ENCODE measurements around the gene APOL1.

The APOL1 gene

DNA sequence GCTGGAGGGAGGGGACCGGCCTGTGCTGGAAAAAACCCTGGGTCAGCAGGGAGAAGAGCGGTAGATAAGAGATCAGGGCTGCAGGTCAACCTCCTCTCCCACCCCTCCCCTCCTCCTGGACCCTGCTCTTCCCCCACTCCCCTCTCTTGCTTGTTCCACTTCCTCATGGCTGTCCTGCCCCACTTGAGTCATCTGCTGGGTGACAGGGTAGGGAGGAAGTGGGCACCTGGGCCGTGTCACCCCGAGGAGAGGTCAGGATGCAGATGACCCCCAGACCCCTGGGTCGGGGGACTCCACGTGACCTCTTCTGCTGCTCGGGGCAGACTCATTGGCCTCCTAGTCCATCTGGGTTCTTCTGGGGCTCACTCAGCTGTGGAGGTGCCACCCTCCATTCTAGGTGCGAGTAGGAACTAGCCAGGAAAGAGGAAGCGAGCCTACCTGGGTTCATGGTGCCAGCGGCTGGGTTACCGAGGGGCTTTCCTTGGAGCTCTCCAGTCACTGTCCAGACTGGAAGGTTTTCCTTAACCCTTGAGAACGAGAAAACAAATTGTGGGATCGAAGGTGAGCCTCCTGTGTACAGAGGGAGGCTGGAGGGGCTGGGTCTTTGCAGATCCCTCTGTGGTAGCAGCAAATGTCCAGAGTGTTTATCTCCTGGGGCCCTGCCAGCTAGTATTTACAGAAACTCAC lies 20.1 kb upstream of the APOL1 start:
- Mint-ChIP-seq H3K4me1 (ENCODE audit: low read depth) (peaks cover 40% of the 10 kb centered on the region), H3K27me3 (no peaks in the 10 kb centered on the region), H3K9me3 (no peaks in the 10 kb centered on the region), H3K4me3 (no peak overlapping the region), H3K27ac (no peak overlapping the region), H3K36me3 (ENCODE audit: low read depth) (peaks cover 71% of the 10 kb centered on the region)

DNA sequence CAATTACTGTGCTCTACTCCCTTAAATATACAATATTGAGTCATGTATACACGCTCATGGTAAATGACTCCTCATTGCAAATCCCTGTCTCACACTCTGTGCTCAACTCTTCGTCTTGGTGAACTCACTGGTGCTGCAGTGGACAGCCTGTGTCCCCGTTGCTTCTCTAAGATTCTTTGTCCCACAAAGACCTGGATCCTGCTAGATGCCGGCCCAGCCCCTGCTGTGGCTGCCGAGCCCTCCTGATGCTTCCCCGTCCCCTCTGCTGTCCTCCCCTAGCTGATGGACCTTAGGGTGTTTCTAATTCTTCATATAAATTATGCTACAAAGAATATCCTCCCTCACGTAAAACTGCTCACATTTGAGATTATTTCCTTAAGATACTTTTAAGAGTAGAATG lies 19.1 kb upstream of the APOL1 start:
- peaks cover 70% of the 10 kb centered on the region for H3K36me3 Mint-ChIP-seq (ENCODE audit: low read depth)
- H3K27ac Mint-ChIP-seq: no peak overlapping the region
- peaks cover 46% of the 10 kb centered on the region for H3K4me1 Mint-ChIP-seq (ENCODE audit: low read depth)
- H3K9me3 Mint-ChIP-seq: no peaks in the 10 kb centered on the region
- H3K27me3 Mint-ChIP-seq: no peaks in the 10 kb centered on the region
- H3K4me3 Mint-ChIP-seq: no peak overlapping the region

DNA sequence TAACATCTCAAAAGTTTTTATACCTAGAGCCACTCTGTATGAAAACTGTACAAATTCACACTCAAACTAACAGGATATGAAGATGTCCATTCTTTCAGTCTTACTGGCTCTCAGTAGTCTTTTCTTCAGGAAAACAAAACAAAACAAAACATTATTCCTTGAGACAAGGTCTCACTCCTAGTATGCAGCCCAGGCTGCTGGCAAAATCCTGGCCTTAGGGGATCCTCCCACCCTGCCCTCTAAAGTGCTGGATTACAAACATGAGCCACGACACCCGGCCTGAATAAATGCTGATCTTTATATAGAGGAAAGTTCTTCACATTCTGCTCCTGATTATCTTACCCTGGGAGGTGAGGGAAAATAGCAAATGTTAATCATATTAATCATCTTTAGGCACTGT lies 18.7 kb upstream of the APOL1 start:
- H3K4me1 Mint-ChIP-seq (ENCODE audit: low read depth): peaks cover 48% of the 10 kb centered on the region
- H3K27me3 Mint-ChIP-seq: no peaks in the 10 kb centered on the region
- no peaks in the 10 kb centered on the region for H3K9me3 Mint-ChIP-seq
- H3K27ac Mint-ChIP-seq: no peak overlapping the region
- H3K4me3 Mint-ChIP-seq: no peak overlapping the region
- peaks cover 67% of the 10 kb centered on the region for H3K36me3 Mint-ChIP-seq (ENCODE audit: low read depth)

DNA sequence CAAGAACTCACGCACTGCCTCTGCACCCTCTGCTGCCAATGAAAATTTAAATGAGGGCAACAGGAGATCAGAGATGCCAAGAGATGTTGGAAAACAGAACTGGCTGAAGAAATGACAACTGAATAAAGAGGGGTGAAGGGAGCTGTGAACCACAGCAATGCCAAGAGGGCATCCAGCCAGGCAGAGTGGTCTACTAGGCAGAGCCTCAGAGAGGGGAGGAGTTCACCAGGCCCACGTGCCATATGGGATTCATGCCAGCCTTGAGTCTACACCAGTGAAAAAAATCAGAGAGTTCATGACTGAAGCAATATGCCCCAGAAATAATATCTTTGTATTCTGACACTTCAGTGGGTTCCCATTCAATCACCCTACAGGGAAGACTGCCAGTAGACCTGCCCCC lies 18.0 kb upstream of the APOL1 start:
- Mint-ChIP-seq H3K4me3 (peak overlapping the region; percentile 94), H3K9me3 (no peaks in the 10 kb centered on the region), H3K27ac (peak overlapping the region; percentile 2), H3K27me3 (no peaks in the 10 kb centered on the region), H3K36me3 (ENCODE audit: low read depth) (peaks cover 63% of the 10 kb centered on the region), H3K4me1 (ENCODE audit: low read depth) (peaks cover 55% of the 10 kb centered on the region)

DNA sequence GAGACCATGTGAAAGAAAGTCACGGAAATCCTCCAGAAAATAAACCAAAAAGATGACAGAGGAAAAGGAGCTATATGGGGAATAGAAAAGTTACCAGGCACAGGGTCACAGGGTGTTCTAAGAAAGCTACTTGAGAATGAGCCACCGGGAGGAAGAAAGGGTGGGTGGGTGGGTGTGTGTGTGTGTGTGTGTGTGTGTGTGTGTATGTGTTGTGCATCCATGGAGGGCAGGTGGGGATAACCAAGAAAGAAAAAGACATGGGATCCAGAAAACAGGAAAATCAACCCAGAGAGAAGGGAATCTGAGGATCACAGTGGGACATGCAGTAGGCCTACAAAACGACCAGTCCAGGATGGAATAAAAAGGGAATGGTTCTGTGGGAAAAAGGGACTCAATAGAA lies 17.3 kb upstream of the APOL1 start:
- Mint-ChIP-seq H3K27me3 (no peaks in the 10 kb centered on the region), H3K36me3 (ENCODE audit: low read depth) (peaks cover 63% of the 10 kb centered on the region), H3K9me3 (no peaks in the 10 kb centered on the region), H3K27ac (peak overlapping the region; percentile 62), H3K4me1 (ENCODE audit: low read depth) (peaks cover 62% of the 10 kb centered on the region), H3K4me3 (peak overlapping the region; percentile 94)

DNA sequence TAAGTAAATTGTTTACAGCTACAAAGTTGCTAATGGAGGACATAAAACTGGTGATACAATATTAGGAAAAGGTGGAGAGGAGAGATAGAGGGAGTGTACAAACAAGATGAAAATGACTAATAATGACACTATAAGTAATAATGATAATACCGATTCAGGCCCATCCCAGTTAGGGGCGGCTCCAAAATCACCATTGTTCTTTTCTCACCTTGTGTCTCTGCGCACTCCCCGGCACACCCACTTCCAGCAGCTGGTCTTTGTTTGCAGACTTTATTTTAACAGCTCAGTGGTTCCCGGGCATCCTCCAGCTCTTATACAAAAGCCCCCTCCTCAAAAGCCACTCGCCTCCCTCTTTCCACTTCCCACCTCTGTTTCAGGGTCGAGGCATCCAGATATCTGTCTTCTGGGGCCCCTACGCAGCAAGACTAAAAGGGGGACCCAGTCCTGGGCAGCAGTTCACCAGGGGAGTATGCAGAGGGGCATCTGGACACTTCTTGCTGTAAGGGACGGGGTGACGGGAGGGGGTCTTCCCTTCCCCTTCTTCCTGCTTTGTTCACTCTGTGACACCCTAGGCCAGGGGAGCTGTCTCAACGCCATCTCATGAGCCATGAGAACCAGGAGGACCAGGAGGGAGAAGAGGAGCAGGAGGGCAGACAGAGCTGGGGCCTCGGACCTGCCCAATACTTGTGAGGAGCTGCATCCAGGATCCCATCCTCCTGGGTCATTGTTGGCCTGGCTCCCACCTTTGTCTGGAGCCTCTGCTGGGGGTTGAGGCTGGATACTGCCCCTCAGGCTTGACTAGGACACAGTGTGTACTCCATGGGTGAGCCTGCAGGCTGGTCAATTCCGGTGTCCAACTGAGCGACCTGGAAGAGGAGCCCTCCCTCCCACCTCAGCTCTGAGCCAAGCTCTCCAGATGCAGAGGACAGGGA lies 16.3 kb upstream of the APOL1 start:
- Mint-ChIP-seq H3K4me3 (peak overlapping the region; percentile 94), H3K27me3 (no peaks in the 10 kb centered on the region), H3K4me1 (ENCODE audit: low read depth) (peaks cover 68% of the 10 kb centered on the region), H3K9me3 (no peaks in the 10 kb centered on the region), H3K36me3 (ENCODE audit: low read depth) (peaks cover 54% of the 10 kb centered on the region), H3K27ac (no peak overlapping the region)

DNA sequence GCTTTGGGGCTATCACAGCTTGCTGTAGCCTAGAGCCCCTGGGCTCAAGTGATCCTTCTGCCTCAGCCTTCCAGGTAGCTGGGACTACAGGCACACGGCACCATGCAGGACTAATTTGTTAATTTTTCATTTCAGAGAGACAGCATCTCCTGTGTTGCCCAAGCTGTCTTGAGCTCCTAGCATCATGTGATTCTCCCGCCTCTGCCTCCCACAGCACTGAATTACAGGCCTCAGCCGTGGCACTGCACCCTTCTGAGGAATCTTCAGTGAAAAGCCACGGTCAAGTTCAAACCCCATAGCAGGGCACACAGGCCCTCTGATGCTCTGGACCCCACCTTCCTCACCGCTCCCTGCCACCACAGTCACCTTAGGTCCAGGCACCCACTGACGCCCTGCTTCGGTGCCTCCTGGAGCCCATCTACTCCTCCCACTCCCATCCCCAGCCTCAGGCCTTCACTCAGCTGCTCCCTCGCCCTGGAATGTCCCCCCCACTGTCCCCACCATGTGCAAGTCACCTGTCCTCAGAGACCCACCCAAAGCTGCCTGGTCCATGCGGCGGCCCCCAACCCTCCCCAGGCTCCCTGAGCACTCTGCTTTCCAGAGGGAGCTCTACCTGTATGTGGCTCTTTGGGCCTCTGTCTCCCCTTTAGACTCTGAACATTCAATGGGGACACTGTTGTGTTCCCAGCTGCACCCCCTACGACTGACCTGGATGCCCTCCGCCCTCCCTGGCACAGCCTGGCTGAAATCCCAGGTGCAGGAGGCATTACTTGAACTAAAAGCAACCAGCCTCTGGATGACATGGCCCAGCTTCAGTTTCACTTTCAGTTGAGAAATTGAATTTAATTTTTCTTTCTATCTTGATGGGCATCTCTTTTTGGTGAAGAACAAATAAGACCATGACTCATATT lies 15.2 kb upstream of the APOL1 start:
- Mint-ChIP-seq H3K27me3 (no peaks in the 10 kb centered on the region), H3K27ac (peak overlapping the region; percentile 94), H3K4me1 (ENCODE audit: low read depth) (peaks cover 66% of the 10 kb centered on the region), H3K9me3 (no peaks in the 10 kb centered on the region), H3K36me3 (ENCODE audit: low read depth) (peaks cover 50% of the 10 kb centered on the region), H3K4me3 (peak overlapping the region; percentile 94)

DNA sequence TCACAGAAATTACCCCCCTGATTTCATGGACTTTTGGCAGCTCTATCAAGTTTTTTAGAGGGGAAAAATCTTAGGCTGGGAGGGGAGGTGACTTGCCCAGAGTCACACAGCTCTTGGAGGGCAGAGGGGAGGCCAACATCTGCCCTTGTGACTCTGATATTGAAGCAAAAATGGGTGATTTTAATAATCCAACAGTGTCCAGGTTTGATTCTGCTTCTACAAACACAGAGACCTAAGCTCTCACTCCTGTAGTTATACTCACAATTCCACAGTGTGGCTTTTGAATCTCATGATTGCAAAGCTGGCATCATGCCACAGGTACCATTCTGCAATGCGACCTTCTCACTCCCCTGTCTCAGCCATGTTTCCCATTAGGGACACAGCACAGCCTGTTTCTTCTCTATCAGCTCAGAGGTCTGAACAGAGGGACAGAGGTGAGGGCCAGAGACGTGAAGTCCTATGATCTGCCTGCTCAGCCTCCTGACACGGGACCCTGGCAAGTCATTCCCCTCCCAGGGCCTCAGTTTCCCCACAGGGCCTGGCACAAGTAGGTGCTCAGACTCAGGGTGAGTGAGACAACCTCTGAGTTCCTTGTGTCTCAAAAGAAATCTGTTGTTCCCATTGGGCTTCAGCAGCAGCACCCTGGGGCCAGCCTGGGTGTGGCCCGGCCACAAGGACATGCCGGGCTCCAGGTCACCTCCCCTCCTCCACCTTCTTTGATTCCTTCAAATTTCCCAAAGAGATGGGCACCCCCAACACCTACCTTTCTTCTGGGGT lies 14.4 kb upstream of the APOL1 start:
- Mint-ChIP-seq H3K4me1 (ENCODE audit: low read depth) (peaks cover 66% of the 10 kb centered on the region), H3K9me3 (no peaks in the 10 kb centered on the region), H3K27ac (peak overlapping the region; percentile 94), H3K36me3 (ENCODE audit: low read depth) (peaks cover 46% of the 10 kb centered on the region), H3K4me3 (peak overlapping the region; percentile 94), H3K27me3 (no peaks in the 10 kb centered on the region)

DNA sequence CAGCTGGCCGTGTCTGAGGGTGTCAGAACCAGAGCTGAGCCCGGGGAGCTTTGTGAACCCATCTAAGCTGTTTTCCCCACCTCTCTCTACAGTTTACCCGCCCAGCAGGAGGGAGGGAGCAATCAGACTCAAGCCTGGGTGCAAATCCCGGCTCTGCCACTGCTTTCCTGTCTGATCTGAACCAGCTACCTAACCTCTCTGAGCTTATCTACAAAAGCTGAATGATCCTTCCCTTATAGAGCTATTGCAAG lies 13.9 kb upstream of the APOL1 start:
- peaks cover 42% of the 10 kb centered on the region for H3K36me3 Mint-ChIP-seq (ENCODE audit: low read depth)

DNA sequence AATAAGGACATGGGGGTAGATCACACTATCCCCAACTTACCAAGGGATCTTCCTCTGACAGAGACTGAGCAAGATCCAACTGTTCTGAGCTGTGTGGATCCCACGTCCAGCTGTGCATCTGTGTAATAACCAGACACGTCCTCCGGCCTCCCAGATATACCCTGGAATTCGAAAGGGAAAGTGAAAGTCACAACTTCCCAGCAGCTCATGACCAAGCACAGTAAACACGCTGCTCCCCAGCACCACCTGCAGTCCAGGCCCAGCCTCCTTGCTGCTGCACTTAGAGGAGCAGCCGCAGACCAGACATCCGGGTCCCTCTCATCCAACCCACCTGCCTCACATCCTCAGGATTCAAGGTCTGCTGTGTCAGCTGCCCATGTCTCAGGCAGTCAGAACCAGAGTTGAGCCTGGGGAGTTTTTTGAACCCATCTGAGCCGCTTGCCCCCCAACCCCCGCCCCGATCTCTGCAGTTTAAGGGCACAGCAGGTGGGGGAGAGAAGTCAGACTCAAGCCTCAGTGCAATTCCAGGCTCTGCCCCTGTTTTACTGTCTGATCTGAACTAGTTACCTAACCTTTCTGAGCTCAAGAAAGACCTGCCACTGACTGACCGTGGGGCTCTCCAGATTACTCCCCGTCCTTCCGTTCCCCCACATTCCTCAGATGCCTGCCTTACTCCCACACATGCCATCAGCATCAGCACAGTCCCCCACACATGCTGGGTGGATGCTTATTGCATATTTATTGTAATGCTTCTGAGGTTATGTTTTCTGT lies 13.3 kb upstream of the APOL1 start, which contains the start of gene APOL2:
TSS of gene APOL2 (minus strand) at position 127 of the 771 bp plus-strand sequence. CDS start 6,365 bp downstream, outside the sequence.
- no peaks in the 10 kb centered on the region for H3K27me3 Mint-ChIP-seq
- peaks cover 62% of the 10 kb centered on the region for H3K4me1 Mint-ChIP-seq (ENCODE audit: low read depth)
- peak within 1 kb of the TSS; percentile 94 for H3K27ac Mint-ChIP-seq
- peak within 1 kb of the TSS; percentile 94 for H3K4me3 Mint-ChIP-seq
- no peaks in the 10 kb centered on the region for H3K9me3 Mint-ChIP-seq
- H3K36me3 Mint-ChIP-seq (ENCODE audit: low read depth): peaks cover 39% of the 10 kb centered on the region

More for the DNA sequence above, 13.9 kb upstream of the APOL1 start:
- Mint-ChIP-seq H3K4me1 (ENCODE audit: low read depth) (peaks cover 66% of the 10 kb centered on the region), H3K27me3 (no peaks in the 10 kb centered on the region), H3K9me3 (no peaks in the 10 kb centered on the region), H3K27ac (peak overlapping the region; percentile 94), H3K4me3 (peak overlapping the region; percentile 94)

DNA sequence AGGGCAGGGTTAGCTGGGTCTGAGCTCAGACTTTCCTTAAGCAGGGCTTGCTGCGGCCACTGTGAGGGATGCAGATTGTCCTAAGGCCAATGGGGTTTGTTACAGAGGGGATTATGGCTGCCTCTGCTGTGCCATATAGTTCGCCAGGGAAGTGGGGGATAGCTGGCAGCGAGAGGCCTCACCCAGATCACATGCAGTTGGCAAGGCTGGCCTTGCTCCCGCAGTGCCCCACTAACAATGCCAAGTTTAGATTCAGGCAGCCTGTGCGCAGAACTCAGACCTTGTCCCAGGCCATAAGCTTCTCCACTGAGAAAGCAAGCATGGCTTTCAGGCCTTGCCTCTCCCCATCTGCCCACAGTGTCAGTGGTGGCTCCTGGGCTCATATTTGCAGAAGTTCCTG lies 8.9 kb upstream of the APOL1 start:
- H3K27me3 Mint-ChIP-seq: no peaks in the 10 kb centered on the region
- no peaks in the 10 kb centered on the region for H3K9me3 Mint-ChIP-seq
- peaks cover 7% of the 10 kb centered on the region for H3K36me3 Mint-ChIP-seq (ENCODE audit: low read depth)
- peaks cover 23% of the 10 kb centered on the region for H3K4me1 Mint-ChIP-seq (ENCODE audit: low read depth)
- H3K27ac Mint-ChIP-seq: no peak overlapping the region
- no peak overlapping the region for H3K4me3 Mint-ChIP-seq

DNA sequence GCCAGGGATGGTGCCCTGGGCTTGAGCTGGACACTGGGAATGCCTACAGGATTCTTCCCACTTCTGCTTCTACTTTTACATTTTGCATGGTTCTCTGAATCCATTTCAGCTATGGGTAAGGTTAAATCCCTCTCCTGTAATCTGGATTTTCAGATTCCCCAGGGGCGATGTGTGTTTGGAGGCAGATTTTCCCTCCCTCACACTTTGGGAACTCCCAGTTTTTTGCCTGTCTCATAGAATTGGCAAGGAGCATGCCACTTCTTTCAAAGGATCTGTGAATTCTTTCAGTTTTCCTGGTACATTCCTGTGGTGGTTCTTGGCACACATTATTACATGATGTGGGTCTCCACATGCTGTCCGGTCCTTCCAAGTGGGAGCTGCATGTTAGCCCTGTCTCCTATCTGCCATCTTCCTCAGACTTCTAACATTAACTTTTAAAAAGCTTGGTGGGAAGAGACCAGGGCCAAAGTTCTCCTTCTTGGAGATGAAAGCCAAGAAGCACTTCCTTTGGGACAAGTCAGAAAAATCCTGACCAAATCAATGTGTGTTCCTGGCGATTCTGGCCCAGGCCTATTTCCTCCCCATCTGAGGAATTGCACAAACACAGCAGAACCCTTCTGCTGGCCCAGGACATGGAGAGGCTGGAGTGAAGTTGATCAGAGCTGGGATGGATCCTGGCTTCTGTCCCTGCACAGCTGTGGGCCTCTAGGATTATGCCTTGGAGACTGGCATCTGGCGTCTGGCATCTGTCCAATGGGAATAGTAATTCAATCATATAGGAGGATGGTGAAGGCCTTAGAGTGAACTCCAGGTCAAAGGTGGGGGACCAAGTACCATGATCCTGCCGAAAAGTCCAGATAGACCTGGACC lies 8.2 kb upstream of the APOL1 start:
- no peak overlapping the region for H3K4me3 Mint-ChIP-seq
- peaks cover 4% of the 10 kb centered on the region for H3K36me3 Mint-ChIP-seq (ENCODE audit: low read depth)
- no peaks in the 10 kb centered on the region for H3K9me3 Mint-ChIP-seq

DNA sequence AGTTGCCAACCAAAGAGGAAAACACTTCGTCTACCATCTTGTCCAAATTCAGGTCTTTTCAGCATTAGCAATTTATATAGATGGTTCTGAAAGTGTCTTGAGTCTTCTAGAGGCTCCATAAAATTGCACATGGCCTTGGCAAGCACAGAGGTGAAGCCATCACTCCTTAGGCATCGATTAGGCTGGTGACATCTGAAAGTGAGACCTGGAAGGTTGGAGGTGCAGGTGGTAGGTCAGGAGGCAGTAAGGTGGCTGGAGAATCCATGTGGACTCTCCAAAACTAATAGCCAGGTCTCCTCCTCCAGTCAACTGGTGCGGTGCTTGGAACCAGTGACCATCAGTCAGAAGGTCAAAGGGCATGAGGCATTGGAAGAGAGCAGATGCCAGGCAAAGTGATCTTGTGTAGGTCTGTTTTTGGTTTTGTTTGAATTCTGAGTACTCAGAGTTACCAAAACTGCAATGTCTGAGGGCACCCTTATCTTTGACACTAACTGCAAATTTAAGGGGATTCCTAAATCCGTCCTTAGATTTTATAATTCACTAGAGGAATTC lies 7.1 kb upstream of the APOL1 start:
- Mint-ChIP-seq H3K27me3 (no peaks in the 10 kb centered on the region), H3K4me1 (ENCODE audit: low read depth) (peaks cover 4% of the 10 kb centered on the region), H3K9me3 (no peaks in the 10 kb centered on the region), H3K36me3 (ENCODE audit: low read depth) (peaks cover 4% of the 10 kb centered on the region), H3K4me3 (no peak overlapping the region), H3K27ac (no peak overlapping the region)

More for the DNA sequence above, 8.2 kb upstream of the APOL1 start:
- Mint-ChIP-seq H3K27me3 (no peaks in the 10 kb centered on the region), H3K4me1 (ENCODE audit: low read depth) (peaks cover 15% of the 10 kb centered on the region), H3K27ac (no peak overlapping the region)
